GM10847 (cell line): ENCODE measurements around the gene KDM6A.

Experiments used
- POLR2A ChIP-seq: IDR thresholded peaks from 2 replicates; pipeline ENCODE4 v1.6.1; 2011; ENCODE audit not compliant: insufficient read length; ENCODE audit errors: extremely low read depth

The KDM6A gene

DNA sequence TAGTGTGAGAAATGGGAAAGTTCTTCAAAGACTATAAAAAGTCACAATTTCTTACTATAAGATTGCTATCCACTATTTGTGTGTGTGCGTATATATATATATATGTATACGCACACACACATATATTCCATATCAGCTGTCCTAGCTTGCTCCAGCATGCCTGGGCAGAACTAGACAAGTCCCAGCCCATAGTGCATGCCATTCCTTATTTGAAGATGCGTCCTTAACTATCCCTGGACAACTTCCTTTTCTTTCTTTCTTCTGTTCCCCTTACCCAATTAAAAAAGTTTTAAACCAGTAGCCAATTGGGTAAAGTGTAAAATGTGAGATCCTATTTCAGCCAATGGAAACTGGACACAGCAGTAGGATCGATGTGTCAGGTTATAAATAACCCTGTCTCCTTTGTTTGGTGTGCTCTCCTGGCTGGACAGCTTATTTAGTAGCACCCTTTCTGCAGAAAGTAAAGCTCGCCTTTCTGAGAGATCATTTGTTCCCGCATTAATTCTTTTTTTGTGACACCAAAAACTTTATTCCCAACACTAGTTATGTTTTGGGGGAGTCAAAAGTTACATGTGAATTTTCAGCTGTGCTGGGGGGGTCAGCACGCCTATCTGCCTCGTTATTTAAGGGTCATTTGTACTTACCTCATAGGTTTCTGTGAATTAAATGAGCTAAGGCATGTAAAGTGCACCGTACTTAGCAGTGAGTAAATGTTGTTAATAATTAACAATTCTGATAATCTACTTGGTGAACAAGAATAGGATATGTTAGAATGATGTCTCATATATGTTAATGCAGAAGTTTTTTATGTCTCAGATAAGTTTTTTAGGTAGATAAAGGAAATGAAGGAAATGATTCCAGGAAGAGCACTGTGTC is 40.9 kb downstream of the KDM6A start:
- no peak for TF ChIP-seq POLR2A

DNA sequence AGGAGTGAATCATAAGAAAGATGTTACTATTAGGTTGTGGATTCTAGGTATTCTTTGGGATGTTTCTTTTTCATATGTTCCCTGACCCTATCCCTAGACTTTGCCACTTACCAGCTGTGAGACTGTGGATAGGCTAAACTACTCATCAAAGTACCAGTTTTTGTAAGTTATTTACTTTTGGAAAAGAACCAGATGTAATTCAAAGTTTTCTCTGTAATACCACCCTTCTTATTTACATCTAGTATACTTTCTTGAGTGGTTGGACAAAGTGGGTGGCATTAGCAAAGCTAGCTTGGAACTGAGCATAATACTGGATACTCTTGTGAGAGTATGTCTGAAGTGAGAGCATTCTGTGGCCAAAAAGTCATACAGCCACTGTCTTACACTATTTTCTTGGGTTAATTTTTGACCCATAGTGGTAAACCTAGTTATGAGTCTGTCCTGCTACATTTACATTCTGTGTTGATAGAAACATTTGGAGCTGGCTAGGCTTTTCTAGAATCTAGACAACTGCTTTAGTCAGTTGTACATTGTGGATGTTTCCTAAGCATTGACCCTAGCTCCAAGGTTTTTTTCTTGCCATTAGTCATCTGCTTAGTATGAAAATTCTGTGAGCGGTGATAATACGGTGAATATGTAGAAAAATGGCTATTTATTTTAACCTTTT is 41.7 kb downstream of the KDM6A start:
- TF ChIP-seq POLR2A: no peak

DNA sequence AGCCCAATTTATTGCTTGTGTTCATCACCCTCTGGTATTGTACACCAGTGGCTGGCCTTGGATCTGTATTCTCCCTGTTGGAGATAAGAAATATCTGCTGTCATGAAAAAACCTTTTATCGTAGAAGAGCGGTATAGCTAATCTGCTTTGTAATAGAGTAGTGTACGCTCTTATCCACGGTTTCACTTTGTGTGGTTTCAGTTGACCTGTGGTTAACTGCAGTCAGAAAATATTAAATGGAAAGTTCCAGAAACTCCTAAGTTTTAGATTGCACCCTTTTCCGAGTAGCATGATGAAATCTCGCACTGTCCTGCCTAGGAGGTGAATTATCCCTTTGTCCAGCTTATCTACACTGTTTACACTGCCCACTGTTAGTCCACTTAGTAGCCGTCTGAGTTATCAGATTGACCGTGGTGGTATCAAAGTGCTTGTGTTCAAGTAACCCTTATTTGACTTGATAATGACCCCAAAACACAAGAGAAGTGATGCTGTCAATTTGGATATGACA is 42.4 kb downstream of the KDM6A start:
- no peak for TF ChIP-seq POLR2A

DNA sequence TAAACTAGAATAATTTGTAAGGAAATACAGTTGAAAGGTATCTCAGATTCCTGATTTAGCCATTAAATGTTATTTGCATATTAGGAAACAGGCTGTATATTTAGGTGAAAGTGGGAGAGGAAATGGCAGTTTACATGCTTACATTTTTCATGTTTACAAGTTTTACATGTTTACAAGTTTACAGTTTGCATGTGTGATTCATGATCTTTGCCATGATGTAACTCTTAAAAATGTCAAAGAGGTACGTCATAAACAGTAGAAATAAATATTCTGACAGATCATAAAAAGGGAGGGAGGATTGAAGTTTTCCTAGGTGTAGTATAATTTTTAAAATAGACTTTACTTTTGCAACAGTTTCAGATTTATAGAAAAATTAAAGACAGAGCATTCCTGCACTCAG is 45.7 kb downstream of the KDM6A start:
- no peak for TF ChIP-seq POLR2A

DNA sequence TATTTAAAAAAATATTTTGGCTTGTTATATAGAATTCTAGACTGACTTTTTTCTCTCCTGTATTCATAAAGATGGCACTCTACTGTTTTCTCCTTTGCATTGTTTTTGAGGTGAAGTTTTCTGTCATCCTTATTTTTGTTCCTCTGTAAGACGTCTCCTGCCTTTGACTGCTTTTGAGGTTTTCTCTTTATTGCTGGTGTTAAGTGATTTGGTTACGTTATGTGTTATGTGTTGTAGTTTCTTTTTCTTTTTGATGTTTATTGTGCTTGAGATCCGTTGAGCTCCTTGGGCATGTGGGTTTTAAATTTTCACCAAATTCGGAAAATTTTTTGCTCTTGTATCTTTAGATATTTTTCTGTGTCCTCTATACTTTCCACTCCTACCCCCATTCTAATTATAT is 50.0 kb downstream of the KDM6A start:
- TF ChIP-seq POLR2A: no peak

DNA sequence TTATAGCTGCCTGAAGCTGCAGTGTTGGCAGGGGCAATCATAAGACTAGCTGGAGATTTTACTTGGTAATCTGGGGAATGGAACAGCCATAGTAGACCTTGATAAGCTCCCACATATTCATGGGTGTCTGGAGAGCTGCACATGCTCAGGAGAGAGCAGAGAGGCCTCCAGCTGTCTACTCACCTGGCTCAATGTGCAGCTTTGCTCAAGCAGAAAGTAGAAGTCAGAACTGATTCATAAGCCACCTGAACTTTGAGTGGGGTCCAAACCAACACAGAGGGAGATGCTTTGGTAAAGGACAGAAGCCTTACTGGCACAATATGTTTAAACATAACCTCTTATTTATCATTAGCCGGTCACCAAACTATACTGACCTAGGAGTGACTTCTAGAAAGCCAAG is 54.4 kb downstream of the KDM6A start:
- no peak for TF ChIP-seq POLR2A

DNA sequence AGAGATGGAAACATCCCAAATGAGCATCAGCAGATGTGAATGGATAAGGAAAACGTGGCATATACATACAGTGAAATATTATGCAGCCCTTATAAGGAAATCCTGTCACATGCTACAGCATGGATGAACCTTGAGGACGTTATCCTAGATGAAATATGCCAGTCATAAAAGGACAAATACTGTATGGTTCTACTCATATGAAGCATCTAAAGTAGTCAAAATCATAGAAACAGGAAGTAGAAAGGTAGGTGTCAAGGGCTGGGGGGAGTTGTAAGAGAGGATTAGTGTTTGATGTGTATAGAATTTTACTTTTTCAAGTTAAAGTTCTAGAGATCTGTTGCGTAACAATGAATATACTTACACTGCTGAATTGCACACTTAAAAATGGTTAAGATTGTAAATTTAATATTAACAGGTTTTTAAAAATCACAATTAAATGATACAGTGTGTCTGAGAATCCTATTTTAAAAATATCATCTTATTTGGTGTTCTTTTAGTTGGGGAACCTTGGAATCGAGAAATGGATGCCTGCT is 58.5 kb downstream of the KDM6A start:
- TF ChIP-seq POLR2A: no peak

DNA sequence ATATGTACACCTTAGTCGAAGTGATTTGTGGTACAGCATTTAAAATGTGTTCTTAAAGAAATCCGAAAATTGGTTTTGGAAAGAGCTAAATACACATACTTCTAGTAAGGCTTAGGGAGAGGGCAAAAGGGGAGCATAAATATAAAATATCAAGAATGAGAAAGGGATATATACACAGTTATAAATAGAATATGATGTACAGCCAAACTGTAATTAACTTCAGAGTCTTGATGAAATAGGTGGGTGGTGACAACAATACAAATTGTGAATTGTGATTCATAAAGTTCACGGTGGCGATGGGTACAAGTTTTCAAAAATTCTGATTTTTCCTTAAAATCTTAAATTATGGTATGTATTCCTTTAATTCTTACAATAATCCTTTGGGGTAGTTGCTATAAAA is 62.2 kb downstream of the KDM6A start:
- TF ChIP-seq POLR2A: no peak

DNA sequence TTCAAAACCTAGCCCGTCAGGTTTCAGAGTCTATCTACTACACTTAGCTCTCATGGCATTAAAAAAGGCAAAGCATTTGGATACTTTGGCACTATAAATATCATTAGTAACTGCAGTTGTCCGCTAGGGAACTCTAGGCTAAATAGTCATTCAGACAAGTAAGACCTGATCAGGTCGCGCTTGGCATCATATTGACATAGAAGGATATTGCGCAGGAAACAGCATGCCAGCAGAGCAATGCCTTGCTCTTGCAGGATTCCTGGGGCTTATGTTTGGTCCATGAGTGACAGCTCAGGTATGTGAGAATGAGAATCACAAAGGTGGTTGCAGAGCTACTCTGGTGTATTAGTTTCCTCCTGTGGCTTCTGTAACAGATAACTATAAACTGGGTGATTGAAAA is 62.7 kb downstream of the KDM6A start:
- no peak for TF ChIP-seq POLR2A

DNA sequence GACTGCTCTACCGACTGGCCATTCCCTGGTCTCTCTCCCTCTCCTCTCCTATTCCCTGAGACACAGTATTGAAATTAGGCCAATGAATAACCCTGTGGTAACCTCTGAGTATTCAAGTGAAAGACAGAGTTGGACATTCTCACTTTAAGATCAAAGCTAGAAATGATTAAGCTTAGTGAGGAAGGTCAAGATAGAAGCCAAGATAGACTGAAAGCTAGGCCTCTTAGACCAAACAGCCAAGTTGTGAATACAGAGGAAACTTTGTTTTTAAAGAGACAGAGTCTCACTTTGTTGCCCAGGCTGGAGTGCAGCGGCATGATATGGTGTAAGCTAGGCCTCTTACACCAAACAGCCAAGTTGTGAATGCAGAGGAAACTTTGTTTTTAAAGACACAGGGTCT is 64.6 kb downstream of the KDM6A start:
- no peak for TF ChIP-seq POLR2A

DNA sequence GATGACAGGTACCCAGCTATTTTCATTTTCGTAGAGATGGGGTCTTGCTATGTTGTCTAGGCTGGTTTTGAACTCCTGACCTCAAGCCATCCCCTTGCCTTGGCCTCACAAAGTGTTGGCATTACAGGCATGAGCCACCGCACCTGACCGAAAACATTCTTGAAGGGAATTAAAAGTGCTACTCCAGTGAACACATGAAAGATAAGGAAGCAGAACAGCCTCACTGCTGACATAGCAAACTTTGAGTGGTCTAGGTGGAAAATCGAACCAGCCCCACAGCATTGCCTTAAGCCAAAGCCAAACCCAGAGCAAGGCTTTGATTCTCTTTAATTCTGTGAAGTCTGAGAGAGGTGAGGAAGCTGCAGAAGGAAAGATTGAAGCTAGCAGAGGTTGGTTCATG is 65.1 kb downstream of the KDM6A start:
- TF ChIP-seq POLR2A: no peak

DNA sequence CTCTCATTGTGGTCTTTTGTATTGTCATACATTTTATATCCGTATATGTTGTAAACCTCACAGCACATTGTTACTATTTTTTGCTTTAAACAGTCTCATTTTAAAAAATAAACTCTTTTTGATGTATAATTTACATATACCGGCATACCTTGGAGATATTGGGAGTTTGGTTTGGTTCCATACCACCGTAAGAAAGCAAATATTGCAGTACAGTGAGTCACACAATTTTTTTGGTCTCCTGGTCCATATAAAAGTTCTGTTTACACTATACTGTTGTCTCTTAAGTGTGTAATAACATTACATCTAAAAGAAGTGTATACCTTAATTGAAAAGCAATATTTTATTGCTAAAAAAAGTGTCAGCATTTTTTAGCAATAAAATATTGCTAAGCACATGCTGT is 70.0 kb downstream of the KDM6A start:
- TF ChIP-seq POLR2A: no peak

DNA sequence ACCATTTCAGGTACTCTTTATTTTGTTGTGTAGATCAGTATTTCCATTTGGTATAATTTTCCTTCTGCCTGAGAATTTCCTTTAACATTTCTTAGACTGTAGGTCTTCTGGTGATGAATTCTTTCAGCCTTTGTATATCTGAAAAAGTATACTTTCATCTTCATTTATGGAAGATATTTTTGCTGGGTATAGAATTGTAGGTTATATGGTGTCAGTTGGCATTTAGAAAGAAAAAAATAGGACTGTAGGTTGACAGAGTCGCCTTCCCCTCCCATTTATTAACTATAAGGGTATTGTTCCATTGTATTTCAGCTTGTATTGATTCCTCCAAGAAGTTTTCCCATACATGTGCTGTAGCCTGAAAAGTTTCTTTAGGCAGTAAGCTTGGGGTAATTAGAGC is 71.9 kb downstream of the KDM6A start:
- TF ChIP-seq POLR2A: no peak

DNA sequence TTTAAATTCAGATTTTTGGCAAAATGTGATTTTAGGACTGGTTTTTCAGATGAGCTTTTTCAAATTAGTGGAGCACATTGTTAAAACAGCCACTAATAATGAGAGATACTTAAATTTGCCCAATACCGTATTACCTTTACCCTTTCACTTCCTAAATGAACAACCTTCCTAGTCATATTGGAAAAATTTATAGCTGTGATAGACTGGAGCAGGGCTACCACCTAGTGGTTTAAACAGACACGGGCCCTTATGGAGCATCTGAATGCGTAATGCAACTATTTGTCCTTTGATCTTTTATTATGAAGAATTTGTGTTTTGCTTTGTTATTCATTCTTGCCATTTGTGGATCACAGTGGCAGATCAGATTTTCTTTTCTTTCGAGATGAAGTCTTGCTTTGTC is 72.7 kb downstream of the KDM6A start:
- TF ChIP-seq POLR2A: no peak

DNA sequence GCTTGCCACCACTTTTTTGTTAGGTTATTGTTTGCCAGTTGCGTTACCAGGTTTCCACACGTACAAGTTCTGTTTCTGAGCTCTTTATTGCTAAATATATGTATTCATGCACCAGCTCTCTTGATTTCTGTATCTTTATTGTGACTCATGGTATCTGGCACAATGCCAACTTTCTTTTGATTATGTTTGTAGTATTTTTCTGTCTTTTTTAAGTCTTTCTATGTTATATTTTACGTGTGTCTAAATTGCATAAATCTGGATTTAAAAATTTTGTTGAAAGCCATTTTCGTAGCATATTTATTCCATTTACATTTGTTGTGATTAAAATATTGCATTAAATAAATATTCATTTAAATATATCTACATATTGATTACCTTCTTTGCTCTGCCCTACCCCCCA is 73.8 kb downstream of the KDM6A start:
- TF ChIP-seq POLR2A: no peak

DNA sequence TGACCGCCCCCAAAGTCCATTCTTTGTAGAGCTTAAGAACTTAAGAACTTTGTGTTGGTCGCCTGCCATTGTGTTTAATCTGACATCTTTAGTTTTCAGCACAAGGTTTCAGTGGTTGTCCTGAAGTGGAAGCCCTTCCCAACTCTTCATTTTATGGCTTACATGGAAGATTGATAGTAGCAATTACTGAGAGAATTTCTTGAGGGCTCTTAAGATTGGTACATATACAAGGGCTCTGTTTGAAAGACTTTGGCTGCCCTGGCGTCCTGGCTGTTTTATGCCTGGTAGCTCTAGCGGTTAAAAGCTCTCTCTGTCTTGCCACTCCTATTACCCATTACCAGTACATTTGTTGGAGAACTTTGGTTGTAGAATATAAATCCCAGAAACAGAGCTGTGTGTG is 75.0 kb downstream of the KDM6A start:
- no peak for TF ChIP-seq POLR2A
